HG03432 (cell line): ENCODE results near the gene ABCA3.
A peak's percentile ranks its signal among the peaks of the same experiment; 100 is the strongest.
"Not testable (repeated sequence)": the region's sequence is repeated elsewhere in the genome, so short reads cannot be mapped to it uniquely, and the experiment has no call there.

Source experiments
- ATAC-seq: cut with Tn5 transposase; IDR thresholded peaks from one replicate; pipeline ENCODE4 v1.9.1; 2021; ENCODE audit warnings: mild to moderate bottlenecking, moderate library complexity; ENCODE audit not compliant: unreplicated experiment

Gene ABCA3

DNA sequence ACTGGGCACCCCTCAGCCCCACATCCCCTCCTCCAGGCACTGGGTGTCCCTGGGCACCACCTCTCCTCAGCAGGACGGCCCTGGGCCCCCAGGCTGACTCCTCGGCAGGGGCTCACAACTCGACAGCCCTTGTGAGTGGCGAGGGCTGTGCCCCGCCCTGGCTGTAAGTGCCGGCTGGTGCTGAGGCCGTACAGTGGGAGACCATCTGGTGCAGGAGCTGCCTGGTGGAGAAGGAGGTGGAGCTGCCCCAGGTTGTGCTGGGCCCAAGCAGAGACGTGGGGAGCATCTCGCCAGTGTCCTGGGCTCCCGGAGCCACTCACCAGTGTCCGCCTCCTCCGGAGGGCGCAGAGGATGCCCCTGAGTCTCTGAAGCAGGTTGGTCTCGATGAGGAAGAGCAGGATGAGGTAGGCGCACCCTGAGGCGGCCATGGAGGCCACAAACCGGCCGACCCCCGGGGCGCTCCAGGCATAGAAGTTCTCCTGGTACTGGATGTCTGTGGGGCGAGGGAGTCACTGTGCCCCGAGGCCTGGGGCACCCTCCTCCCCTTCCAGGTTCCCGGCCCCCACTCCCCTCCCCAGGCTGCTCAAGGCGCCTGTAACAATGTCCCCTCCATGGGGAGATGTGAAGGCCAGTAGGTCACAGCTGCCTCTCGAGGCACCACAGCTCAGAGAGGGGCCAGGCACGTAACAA, 57.5 kb downstream of the ABCA3 start:
- ATAC-seq, result no peak

DNA sequence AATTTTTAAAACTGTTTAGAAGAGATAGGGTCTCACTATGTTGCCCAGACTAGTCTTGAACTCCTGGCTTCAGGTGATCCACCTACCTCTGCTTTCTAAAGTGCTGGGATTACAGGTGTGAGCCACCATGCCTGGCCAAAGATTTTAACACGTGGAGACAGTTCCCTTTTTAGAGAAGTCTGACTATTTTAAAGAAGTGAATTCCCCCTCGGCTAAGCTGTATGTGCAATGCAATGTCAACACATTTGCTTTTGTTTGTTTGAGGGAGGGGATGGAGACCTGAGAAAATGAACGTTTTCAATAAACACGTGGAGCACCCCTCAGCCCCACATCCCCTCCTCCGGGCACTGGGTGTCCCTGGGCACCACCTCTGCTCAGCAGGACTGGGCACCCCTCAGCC, 58.3 kb downstream of the ABCA3 start:
- no peak for ATAC-seq

DNA sequence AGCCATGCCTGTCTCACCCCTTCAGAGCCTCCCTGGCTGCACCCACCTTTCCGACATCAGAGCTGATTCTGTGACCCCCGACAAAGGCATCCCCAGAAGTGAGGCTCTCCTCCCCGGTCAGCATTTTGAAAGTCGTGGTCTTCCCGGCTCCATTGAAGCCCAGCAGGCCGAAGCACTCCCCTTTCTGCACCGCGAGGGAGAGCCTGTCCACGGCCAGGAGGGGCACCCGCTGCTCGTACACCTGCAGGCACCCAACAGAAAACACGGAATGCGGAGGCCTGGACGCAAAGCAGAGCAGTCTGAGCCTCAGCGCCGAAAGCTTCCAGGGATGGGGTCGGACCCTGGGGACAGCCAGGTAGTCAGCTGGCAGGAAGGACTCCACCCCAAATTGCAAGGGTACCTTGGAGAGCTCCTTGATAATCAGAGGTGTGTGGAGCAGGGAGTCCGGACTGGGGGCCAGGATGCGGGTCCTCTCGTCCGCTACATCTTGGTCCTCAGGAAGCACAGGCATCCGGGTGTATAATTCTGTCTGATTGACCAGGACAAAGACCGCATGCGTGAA, 59.5 kb downstream of the ABCA3 start:
- no peak for ATAC-seq

DNA sequence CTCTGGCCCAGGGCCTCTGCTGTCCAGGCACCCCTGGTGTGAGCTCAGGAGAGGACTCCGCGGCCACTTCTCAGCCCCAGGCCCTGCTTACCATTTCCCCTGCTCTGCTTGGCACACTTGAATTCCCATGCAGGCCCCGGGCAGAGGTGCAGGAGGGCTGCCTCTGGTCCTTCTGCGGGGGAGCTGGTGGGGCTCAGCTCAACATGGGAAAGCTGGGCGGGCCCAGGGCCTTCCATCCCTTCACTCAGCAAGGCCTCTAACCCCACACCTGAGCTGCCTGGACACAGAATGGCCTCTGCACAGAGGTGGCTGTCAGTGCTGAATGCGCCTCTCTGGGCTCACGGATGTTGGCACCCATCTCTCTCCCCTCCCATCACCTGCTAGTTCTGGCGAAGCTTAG, 60.1 kb downstream of the ABCA3 start:
- no peak for ATAC-seq

DNA sequence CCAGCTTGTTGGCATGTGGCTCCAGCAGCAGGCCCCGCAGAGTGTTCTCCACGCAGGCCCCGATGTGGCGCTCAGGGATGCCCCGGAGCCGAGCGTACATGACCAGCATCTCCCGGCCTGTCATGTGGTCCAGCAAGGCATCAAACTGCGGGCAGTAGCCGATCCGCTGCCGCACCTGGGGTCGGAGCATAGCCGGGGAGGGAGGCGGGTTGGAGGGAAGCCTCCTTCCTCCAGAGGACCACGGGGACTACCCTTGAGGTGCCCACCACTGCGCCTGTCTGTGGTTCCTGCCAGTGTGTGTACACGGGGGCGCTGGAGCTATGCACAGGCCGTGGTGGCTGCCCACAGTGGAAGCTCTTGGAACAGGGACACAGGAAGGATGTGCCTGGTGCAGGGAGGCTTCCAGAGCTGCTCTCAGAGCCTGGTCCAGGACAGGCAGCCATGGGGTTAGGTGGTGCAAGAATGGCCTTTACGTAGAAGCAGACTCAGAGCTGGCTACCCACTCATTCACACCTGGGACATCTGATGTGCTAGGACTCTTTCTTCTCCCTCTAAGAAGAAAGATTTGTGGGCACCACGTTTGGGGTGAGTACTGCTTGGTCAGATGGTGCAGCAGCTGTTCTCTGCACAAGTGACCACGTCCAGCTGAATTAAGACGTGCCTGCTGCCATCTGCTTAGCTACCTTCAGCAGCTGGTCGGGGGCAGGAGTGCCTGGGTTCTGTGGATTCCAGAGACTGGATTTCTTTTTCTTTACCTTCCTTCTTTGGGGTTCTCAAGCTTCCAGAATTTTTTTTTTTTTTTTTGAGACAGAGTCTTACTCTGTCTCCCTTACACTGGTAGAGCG, 61.4 kb downstream of the ABCA3 start:
- no peak for ATAC-seq

DNA sequence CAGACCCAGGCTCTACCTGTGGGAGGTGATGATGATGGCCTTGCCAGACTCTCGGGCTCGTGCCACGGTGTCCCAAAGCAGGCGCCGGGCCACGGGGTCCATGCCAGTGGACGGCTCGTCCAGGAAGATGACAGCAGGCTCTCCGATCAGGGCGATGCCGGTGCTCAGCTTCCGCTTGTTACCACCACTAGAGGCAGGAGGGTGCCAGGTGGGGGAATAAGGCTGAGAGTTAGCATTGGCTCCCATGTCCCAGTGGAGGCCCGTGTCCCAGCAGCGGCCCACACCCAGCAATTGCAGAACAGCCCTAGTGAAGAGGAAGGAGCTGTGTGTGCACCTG, 62.3 kb downstream of the ABCA3 start:
- ATAC-seq, result no peak

DNA sequence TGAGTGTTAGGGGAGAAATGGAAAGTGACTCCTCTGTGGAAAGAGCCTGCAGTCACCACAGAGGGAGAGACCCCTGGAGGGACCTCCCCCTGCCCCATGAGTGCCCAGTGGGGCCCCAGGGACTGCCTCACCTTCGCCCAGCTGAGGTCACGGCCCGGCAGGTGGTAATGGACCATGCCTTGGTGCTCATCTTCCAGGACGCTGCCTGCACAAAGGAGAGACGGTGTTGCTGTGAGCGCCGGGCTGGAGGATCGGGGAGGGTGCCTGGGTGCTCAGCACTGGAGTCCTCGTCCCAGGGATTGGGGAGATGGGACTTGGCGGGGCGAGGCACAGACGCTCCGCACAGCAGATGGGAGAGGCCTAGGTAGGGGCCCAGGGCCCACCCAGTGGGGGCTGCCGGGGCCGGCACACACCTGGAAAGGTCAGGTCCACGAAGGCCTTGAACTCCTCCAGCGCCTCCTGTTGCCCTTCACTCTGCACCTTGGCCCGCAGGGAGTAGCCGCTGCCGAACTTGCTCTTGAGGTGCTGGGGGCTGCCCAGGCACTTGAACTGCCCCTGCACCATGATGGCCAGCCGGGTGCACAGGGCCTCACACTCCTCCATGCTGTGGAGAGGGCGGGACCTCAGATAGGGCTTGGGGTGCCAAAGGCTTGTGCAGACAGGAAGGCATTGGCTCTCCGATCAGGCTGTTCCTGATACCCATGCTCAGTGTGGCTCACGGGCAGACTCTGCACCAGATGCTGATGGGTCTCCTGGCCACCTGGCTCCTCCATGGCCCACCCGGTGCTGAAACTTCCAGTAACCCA, 62.9 kb downstream of the ABCA3 start:
- no peak for ATAC-seq

DNA sequence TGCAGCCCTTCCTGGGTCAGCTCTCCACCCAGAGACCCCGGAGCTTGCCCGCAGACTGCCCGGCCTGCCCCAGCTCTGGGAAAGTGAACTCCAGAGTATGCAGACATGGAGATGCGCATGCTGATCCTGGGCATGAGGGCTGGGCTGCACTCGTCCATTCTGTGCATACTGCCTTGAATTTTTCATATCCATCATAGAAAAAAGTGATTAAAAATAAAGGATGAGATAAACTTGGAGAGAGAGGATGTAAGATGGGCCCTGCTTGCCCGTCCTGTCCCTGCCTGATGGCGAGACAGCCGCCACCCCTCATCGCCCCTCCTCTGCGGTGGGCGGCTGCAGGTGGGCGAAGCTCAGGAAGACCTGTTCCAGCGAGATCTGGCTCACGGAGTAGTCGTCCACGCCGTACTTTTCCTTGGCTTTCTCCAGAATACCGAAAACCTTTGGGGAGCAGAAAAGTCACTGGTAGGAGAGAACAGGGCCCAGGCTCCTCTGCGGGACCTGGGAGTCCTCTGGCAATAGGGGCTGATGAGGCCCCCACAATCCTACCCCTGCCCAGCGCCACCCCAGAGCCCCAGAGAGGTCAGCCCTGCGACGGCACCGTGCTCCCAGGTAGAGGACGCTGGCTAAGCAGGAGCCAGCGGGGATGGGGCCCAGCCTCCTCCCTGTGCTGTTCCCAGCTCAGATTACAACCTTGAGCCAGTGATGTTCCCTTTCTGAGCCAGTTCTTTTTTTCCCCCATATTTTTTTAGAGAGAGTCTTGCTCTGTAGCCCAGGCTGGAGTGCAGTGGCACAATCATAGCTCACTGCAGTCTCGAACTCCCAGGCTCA, 63.9 kb downstream of the ABCA3 start:
- ATAC-seq, result no peak

DNA sequence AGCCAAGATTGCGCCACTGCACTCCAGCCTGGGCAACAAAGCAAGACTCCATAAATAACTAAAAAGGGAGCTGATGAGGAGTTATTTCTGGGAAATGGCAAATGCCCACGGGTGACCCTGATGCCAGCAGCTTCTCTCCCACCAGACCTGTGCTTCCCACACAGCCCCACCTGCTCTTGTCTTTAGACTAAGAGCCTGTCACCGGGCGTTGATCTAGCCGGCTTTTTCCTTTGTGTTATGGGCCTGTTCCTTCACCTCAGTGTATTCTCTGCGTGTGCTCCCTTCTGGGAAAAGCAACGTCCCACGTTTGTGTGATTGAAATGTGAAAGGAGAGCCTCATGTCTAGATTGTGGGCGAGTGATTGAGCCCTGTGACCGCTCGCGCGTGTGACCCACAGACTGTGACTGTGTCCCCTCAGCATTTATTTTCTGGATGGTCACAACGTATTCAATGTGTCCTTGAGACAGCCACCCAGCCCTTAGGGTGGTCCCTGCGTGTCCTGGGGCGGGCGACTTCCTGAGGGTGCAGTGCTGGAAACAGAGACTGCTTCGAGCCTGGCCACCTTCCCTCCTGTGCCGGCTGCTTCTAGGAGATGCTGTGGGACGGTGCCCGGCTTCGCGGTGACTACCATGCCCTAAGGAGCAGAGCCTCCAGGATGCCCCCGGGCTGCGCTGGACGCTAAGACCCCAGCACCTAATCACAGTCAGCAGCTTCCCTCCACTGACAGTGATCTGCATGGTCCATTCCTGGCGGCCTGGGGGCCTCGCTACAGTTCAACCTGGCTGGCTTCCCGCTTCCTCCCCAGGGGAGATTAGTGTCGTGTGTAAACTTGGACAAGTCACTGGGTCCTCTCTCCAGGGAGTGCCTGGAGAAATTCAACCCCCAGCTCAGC, 64.8 kb downstream of the ABCA3 start:
- ATAC-seq, result no peak

DNA sequence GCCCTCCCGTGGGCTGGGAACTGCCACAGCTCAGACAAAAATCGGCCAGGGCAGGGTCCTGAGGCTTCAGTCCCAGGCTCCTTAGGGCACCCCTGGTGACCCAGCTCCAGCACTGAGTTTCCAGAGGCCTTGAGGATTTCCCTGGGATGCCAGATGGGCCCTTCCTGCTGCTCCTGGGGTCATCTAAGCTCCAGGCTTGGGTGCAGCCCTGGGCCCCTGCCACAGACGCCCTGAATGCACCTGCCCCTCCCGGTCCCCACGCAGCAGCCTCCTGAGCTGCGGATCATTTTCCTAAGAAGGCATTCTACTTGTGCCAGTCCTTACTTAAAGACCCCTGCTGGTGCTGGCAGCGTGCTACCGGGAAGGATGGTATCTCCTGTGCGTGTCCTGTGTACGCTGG, 66.6 kb downstream of the ABCA3 start:
- no peak for ATAC-seq

DNA sequence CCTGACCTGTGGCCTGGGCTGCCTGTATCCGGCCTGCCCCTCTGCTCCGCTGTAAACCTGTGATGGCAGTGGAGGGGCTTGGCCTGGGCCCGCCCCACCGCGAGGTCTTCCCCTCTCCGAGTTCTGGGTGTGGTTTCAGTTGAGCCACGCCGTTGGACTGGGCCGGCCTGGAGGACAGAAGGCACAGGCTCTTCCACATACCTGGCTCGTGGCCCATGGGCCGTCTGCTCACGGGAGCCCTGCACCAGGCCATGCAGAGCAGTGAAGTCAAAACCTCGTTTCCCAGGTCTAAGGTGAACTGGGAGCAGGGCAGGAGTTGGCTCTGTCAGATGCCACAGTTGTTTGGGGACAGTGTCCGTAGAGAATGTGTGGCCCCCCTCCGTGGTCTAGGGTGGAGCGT, 67.0 kb downstream of the ABCA3 start:
- ATAC-seq, result no peak

DNA sequence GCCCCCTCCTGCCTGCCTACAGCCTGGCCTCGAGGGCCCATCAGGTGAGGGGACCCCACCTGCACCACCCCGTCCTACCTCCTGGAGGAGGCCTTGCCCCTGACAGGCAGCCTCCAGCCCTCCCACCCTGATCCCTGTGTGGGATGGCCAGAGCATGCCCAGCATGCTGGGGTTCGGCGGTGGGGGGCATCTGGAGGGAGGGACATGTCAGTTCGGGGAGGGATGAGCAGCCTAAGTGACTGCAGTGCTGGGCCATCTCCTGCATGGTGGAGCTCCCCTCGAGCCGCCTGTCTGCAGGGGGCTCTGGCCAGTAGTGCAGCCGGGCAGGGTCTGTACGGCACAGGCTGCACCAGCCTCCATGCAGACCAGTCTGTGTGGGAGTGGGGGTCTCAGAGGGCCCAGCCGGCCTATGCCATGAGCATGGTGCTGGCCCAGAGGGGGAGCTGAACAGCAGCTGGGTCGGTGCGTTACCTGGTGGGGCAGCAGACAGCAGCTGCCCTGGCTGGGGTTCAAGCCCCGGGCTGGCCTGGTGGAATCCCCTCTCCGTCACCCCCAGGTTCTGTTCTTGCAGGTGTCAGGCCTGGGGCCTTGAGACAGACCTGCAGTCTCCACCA, 68.6 kb downstream of the ABCA3 start:
- no peak for ATAC-seq

DNA sequence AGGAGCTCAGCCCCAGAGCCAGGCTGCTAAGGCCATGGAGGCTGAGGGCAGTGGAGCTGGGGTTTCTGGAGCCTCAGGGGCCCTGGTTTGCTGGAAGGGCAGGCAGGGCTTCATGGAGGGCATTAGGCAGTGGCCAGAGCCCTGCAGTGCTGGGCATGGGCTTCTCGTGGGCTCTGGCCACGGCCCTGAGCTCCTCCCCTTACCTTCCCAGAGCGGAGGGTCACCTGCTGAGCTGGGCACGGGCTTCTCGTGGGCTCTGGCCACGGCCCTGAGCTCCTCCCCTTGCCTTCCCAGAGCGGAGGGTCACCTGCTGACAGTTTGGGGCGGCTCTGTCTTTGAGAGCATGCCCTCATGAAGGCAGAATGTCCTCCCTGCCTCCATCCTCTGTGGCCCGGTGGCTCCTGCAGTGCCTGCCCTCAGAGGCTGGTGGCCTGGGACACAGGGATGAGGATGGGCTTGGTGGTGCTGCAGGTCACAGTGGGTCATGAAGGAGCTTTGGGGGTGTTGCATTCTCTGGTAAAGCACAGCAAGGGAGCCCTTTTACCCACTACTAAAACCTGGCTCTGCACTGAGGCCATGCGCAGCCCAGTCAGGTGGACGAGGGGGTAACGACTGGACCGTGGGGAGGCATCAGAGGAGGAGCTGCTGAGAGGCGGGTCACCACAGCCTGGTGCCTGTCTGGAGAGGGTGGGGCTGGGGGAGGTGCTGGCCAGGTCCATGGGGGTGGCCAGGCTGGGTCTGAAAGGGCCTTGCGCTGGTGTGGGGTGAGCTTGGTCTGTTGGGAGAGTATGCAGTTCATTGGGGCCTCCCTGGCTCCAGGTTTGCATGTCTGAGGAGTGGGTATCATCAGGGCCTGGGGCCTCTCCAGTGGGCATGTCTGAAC, 69.7 kb downstream of the ABCA3 start:
- no peak for ATAC-seq

DNA sequence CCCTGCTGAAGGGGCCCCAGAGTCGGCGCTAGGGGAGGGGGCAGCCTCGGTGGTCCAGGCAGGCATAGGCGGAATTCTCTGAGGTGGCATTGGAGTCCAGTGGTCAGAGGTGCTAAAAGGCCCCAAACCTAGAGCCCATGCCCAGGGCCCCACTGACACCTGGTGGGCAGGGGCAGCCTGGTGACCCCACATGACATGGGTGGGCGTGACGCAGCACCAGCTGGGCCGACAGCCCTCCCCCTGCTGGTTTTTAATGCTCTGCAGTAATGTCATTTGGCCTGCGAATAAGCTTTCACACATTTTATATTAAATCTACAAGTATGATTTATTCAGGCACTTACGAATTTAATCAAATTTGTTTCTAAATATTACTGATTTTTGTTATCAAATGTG, 70.5 kb downstream of the ABCA3 start:
- ATAC-seq, result no peak

DNA sequence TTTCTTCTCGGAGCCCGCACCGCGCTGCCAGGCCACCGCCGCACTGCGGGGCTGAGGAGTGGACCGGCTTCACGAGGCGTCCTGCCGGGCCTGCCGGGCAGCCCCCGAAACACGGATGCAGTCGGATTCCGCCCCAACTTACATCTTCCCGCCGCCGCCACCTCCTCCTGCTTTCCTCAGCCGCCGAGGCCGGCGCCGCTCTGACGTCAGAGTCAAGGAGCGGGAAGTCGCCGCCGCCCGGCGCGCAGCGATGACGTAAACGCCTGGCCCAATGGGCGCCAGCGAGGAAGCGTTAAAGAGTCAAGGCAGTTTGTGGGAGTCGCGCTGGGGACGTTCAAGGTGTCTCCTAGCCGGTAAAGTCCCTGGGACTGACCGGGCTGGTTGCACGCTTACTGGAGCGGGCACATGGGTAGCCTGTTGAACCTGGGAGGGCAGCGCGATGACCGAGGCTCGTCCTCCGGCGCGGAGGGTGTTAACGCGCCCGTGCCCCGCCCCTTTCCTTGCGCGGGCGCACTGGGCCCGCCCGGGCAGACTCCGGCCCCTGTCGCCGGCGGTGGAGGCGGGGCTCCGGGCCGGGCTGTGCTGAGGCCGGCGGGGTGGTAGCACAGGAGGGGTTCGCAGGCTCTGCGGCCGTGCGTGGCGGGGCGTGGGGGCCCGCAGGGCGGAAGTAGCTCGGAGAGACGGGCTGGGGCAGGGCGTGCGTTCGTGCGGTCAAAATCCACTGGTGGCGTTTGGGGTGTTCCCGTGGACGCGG, 72.4 kb downstream of the ABCA3 start, which contains the start of gene RNPS1:
RNPS1 (minus strand) TSS at position 214 of the 754 bp plus-strand sequence. CDS start 3,483 bp downstream, outside the sequence.
- ATAC-seq, result peak; percentile 76

DNA sequence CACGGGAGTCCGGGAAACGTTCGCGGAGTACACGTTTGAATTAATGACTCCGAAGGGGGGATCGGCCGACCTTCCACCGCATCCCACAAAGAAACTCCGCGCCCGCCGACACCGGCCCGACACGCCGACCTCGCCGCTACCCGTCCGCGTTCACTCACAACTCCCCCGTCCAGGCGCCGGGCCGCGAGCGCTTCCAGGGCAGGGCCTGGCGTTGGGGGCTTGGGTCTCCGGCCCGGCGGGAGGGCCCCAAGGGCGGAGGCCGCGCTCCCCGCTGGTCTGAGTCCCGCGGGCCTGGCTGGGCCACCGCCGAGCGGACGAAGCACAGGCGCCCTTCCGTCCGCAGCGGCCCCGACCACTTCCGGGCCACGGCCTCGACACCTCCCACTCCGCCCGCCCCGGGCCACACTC, 73.0 kb downstream of the ABCA3 start:
- ATAC-seq, result peak; percentile 62

DNA sequence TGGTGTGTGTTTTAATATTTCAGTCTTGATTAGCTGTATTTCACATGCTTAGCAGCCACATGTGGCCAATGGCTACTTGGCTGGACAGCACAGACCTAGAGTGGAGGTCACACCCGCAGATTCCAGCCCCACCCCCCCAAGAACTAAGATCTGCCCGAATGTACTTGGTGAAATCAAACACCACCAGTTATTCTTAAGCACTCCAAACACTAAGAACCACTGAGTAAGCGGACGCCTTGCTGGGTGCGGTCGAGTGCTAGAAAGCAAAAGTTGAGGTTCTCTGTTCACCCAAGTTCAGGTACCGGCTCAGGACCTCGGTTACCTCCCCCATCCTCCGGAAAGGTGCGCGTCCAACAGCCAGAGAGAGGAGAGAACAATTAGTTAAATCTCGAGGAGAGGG, 73.6 kb downstream of the ABCA3 start:
- not testable (repeated sequence) for ATAC-seq
